GM10266 (cell line): ENCODE measurements around the gene HAUS5.

Source experiments
- DNase-seq: peaks from one replicate; pipeline ENCODE4 v3.0.0; 2012; ENCODE audit errors: extremely low spot score
- CTCF ChIP-seq: IDR thresholded peaks from 2 replicates; pipeline ENCODE4 v1.5.1; 2012; ENCODE audit warnings: mild to moderate bottlenecking, low read depth; ENCODE audit not compliant: control insufficient read depth, insufficient read depth; ENCODE audit errors: missing control alignments

Gene HAUS5

DNA sequence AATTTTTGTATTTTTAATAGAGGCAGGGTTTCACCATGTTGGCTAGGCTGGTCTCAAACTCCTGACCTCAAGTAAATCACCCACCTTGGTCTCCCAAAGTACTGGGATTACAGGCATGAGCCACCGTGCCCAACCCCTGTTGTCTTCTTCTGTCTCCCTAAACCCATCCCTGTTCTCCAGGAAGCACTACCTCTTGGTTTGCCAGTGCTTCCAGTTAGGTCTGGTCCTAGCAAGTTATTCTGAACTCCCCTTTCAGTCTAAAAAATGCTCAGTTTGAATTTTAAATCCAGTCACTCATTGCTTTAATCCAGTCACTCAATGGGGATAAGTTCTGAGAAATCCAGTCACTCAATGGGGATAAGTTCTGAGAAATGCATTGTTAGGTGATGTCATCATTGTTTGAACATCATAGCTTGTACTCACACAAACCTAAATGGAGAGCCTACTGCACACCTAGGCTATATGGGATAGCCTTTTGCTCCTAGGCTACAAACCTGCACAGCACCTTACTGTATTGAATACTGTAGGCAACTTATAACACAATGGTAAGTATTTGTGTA lies 41.0 kb upstream of the HAUS5 start:
- no peak for DNase-seq
- TF ChIP-seq CTCF = no peak

GRCh38 chr19:35577918-35578317 lies 34.6 kb upstream of the HAUS5 start:
- no peak for DNase-seq

DNA sequence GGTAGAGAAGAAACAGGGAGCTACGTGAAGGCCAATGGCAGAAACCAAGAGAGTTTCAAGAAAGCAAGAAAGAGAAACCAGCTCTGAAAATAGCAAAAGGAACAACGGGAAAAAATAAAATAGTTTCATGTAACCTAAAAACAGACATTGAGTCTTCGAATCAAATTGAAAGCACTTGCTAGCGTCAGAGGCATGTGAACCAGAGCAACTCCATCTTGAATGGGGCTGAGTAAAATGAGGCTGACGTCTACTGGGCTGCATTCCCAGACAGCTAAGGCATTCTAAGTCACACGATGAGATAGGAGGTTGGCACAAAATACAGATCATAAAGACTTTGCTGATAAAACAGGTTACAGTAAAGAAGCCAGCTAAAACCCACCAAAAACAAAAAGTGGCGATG lies 33.8 kb upstream of the HAUS5 start:
- no peak for DNase-seq
- no peak for TF ChIP-seq CTCF

More at GRCh38 chr19:35577918-35578317, 34.6 kb upstream of the HAUS5 start:
- TF ChIP-seq CTCF = no peak

- no peak for DNase-seq
These were observed 29.8 kb upstream of the HAUS5 start for GRCh38 chr19:35582760-35583159.

GRCh38 chr19:35585848-35586247 lies 26.7 kb upstream of the HAUS5 start, which contains the start of gene PMIS2:
Gene PMIS2 (plus strand): TSS chr19:35586173. CDS start chr19:35586260, 87 bp downstream.
- no peak for TF ChIP-seq CTCF
- DNase-seq = no peak

More at GRCh38 chr19:35582760-35583159, 29.8 kb upstream of the HAUS5 start:
- no peak for TF ChIP-seq CTCF

DNA sequence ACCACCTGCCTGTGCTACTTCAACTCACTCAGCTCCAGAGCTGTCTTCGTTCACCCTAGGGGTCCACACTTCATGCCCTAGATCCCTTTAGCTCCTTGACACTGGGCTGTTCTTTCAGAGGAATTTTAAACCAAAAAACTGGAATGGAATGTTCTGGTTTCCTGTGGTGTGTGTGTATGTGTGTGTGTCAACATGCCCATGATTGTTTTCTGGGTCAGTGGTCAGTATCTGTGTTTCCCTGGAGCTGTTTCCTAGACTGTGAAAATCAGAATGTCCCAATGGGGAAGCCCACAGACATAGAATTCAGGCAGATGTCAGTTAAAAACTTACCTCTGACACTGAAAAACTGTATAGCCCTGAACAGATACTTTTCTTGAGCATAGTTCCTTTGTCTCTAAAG lies 25.2 kb upstream of the HAUS5 start:
- DNase-seq = no peak
- TF ChIP-seq CTCF = no peak

DNA sequence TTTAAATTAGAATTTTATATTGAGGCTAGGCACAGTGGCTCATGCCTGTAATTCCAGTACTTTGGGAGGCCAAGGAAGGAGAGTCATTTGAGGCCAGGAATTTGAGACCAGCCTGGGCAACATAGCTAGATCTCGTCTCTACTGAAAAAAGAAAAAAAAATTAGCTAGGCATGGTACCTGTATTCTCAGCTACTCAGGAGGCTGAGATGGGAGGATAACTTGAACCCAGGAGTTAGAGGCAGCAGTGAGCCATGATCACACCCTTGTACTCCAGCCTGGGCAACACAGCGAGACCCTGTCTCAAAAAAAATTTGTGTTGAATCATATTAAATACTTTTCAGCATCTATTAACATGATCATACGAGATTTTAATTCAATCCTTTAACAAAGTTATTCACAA lies 21.7 kb upstream of the HAUS5 start:
- DNase-seq = no peak
- no peak for TF ChIP-seq CTCF
